Endothelial cell of hepatic sinusoid (primary cell): Measurements from ENCODE around the gene TANGO2.
"Not testable (repeated sequence)": the region's sequence is repeated elsewhere in the genome, so short reads cannot be mapped to it uniquely, and the experiment has no call there.

Source experiments
- in situ Hi-C: cut with HindIII; loops from 2 replicates; pipeline ENCODE4 v1.10.0; 2017; ENCODE audit warnings: low sequenced_read_pairs

The TANGO2 gene

DNA sequence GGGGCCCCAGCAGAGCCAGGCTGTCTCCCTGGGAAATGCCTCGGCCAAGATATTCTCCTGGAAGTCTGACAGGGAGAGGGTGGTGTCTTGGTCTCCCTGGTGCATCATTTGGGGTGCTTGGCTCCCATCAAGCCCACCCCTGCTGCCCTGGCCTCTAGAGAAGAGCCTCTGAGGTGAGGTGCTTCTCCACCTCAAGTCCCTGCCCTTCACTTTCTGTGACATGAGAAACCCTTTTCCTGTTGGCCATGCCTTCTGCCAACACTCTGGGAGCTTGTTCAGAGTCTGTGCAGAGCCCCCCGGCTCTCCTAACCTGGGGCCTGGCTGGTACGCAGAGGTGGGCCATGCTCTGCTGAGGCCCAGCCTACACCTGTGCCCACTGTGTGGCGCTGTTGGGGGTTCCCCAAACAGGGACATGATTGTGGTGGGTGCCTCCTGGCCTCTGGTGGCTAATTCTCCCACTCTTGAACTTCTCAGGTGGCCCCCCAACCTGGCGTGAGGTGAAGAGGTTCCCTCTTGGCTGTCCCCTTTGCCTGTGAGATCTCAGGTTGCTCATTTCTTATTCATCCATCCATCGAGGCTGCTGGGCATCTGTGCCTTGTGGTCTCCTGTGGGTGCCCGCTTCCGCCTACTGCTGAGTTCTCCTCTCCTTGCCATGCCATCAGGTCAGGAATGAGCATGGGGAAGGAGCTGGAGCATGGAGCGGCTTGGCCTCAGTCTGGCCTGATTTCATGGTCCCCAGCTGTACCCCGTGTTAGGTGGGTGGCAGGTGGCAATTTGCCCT is 40.0 kb downstream of the TANGO2 start:
- in situ Hi-C loops = no loop called here

DNA sequence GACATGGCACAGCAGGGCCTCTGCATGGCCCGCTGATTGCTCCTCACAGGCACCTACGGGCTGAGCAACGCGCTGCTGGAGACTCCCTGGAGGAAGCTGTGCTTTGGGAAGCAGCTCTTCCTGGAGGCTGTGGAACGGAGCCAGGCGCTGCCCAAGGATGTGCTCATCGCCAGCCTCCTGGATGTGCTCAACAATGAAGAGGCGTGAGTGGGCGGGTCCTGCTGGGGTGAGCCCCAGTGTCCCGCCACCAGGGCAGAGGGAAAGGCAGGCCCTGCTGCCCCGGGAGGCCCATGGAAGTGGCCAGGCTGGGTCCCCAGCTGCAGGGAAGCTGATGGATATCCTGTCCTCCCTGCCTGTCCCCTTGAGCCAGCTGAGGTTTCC is 40.6 kb downstream of the TANGO2 start:
- in situ Hi-C loops = no loop called here

DNA sequence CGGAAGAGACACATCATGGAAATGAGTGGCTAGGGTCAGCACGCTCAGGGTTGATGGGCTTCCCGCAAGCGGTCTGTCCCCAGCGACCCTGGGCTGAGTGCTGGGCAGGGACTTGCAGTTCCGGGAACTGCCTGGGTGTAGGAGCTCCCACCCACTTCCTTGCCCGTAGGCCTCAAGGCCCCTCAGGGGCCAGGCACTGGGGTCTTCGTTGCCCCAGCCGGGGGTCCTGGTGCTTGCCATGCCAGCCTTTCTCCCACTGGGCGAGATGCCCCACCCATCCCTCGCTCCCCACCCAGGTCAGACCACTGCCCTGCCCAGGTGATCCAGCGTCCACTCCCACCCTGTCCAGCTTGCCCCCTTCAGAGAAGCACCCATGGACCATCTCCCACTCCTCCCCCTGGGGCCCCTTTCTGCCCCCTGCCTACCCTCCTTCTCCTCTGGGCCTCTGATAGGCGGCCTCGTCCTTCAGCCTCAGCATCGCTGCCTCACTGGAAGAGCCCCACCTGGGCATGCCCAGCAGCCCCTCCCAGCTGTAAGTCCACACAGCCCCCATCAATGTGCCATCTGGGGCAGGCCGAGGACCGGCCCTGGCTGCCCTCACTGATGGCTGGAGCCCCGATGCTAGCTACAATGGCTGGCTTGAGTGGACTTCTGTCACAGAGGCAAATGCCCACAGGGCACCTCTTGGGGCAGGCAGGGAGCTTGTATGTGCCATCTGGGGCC is 41.3 kb downstream of the TANGO2 start:
- in situ Hi-C loops = no loop called here

DNA sequence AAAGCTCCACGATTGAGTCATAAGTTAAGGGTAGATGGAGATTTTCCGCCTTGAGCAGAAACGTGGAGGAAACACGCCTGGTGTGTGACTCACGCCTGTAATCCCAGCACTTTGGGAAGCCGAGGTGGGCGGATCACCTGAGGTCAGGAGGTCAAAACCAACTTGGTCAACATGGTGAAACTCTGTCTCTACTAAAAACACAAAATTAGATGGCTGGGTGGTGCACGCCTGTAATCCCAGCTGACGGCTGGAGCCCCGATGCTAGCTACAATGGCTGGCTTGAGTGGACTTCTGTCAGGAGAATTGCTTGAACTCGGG is 41.8 kb downstream of the TANGO2 start:
- in situ Hi-C loops = no loop called here

DNA sequence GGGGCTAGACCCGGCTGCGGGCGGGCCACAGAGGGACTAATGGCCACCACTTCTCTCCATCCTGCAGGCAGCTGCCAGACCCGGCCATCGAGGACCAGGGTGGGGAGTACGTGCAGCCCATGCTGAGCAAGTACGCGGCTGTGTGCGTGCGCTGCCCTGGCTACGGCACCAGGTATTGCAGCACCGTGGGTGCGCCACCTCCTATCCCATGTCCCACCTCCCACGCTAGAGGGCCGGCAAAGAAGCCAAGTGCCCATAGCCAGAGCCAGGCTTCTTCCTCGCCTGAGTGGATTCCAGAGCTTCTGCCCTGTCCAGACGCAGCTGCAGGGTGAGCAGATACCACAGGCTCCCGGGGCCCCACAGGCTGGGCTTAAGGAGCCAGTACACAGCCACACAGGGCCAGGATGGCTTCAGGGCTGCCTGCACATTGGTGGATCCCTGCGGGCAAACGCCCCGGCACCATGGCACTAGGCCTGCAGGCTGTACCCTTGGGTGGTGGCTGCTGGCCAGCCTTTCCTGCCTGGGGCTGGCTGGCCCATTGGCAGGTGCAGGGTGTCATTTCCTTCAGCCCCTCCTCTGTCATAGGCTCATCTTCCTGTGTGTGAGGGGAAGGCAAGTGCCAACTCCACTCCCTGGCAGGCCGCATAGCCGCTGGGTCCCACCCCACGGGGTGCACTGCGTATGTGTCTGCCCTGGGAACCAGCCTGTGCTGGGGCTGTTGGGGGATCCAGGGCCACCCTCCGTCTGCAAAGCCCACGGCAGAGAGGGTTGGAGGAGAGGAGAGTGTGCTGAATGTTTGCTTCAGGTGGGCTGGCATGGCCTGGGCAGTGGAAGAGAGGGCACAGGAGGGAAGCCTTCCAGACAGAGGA is 42.6 kb downstream of the TANGO2 start:
- in situ Hi-C loops = no loop called here

DNA sequence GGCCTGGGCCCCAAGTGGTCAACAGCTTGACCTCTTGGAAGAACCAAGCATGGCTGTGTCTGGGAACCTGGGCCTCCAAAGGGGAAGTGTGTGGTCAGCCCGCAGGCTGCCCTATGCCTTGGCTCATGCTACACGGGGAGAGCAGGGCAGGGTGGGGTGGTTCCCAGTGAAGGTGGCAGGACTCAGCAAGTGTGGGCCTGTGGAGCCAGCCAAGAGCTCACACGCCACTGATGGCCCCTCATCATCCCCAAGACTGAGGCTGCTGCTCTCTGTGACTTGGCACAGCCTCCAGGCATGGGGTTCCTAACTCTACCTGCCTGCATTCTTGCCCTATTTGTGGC is 43.2 kb downstream of the TANGO2 start:
- in situ Hi-C loops = no loop called here

DNA sequence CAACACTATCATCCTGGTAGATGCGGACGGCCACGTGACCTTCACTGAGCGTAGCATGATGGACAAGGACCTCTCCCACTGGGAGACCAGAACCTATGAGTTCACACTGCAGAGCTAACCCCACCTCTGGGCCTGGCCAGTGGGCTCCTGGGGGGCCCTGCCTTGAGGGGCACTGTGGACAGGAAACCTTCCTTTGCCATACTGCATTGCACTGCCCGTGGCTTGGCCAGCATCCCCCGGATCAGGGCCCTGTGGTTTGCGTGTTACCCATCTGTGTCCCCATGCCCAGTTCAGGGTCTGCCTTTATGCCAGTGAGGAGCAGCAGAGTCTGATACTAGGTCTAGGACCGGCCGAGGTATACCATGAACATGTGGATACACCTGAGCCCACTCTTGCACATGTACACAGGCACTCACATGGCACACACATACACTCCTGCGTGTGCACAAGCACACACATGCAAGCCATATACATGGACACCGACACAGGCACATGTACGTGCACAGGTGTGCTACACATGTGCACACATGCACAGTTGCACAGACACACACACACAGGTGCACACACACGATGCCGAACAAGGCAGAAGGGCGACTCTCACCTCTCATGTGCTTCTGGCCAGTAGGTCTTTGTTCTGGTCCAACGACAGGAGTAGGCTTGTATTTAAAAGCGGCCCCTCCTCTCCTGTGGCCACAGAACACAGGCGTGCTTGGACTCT is 43.8 kb downstream of the TANGO2 start:
- in situ Hi-C loops = no loop called here

DNA sequence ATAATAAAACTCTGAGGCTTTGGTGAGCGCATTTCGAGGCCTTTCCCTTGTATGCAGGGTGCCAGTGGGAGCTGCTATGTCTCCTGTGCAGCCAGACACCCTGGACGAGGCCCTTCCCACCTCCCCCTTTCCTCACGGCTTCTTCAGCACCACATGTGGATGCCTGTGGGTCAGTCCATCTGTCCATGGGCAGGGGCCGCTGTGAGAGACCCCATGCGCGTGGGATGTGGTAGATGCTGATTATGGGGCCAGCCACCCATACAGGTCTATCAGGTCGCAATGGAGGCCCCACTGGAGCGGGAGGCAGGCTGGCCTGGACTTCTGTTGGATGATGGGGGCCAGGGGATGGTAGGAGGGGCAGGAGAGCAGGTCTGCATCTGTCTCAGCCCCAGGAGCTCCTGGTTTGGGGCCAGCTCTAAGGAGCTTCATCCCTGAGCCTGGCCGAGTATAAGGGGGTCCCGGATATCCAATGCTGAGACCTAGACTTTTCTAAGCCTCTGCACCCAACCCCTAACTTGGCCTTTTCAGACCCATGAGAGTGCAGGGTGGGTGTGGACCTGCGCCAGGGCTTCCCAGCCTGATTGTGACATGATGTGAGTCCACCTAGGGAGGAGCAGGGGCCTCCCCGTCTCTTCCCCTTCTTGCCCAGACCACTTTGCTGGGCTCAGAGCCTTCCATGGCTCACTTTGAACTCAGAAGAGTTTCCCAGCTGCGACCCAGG is 45.1 kb downstream of the TANGO2 start:
- in situ Hi-C loops = no loop called here

DNA sequence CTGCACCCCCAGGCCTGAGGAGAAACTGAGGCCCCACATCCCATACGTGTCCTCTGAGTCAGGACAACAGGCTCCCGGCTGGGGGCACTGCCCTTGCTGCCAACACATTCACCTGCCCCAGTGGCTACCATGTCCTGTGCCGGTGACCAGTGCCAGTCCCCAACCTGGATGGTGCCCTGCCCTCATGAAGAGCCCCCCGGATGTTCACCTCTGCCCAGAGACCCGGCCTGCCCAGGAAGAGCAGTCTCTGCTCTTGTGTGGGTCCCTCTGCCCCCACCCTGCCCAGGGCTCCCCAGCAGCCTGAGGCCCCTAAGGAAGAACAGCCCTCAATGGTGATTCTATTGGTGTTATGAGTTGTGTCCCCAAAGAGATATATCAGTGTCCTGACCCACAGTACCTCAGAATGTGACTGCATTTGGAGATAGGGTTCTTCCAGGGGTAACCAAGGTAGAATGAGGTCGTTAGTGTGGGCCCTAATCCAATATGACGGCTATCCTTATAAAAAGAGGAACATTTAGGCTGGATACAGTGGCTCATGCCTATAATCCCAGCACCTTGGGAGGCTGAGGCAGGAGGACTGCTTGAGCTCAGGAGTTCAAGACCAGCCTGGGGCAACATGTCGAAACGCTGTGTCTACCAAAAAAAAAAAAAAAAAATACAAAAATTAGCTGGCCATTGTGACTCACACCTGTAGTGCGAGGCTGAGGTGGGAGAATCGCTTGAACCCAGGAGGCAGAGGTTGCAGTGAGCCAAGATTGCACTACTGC is 45.9 kb downstream of the TANGO2 start:
- in situ Hi-C loops = no loop called here

DNA sequence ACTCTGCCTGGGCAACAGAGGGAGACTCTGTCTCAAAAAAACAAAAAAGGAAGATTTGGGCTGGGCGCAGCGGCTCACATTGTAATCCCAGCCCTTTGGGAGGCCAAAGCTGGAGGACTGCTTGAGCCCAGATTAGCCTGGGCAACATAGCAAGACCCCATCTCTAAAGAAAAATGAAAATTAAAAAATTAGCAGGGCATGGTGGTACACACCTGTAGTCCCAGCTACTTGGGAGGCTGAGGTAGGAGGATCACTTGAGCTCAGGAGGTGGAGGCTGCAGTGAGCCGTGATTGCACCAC is 46.4 kb downstream of the TANGO2 start:
- in situ Hi-C loops = not testable (repeated sequence)

DNA sequence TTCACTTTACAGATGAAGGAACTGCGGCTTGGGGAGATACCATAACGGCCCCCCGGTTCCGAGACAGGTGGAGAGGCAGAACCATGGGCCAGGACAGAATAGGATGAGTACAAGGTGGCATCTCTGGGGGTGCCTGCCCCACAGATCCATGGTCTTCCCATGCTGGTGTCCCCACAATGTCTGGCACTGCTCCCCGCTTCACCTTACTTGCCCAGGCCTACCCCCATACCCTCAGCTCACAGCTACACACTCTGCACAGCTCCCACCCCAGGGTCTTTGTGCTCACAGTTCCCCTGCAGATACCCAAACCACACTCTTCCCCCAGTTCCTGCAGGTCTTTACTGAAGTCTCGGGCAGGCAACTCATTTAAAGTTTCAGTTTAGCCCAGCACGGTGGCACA is 47.7 kb downstream of the TANGO2 start:
- in situ Hi-C loops = no loop called here

DNA sequence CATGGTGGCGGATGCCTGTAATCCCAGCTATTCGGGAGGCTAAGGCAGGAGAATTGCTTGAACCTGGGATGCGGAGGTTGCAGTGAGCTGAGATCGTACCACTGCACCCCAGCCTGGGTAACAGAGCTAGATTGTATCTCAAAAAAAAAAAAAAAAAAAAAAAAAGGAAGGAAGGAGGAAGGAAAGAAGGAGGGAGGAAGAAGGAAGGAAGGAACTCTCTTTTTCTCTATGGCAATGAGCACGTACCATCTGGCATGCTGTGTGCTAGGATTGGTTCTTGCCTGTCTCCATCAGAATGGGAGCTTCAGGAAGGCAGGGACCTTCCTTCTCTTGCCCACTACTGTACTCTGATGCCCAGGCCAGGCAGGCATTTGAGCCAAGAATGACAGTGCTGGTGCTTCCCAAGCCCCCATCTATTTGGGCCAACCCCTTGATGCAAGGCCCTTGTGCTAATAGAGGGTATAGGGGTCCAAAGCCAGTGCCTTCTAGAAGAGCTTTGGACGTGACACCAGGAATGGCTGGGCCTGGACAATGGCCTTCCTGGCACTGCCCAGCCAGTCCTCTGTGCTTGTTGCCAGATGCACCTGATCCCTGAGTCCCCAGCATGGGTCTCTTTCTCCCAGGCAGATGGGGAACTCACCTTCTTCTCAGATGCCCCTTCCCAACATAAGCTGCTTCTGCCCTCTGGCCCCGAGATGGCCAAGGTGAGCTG is 48.6 kb downstream of the TANGO2 start:
- in situ Hi-C loops = no loop called here

DNA sequence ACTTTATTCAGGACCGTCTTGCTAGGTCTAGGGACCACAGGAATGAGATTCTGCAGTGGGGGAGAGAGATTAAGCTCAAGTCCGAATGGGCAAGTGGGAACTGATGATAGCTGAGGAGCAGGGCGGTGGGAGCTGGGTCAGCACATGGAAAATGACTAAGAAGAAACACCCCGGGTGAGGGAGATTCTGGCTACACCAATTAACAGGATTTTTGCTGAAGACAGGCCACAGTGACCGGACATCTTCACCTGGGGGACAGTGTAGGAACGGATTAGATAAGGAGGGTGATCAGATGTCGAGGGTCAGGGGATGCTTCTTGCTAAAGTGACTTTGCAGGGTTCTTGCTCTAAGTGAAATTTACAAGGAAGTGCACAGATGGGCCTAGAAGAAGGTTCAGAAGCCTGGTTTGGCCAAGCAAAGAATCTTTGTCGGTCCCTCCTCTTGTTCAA is 50.6 kb downstream of the TANGO2 start:
- in situ Hi-C loops = no loop called here

DNA sequence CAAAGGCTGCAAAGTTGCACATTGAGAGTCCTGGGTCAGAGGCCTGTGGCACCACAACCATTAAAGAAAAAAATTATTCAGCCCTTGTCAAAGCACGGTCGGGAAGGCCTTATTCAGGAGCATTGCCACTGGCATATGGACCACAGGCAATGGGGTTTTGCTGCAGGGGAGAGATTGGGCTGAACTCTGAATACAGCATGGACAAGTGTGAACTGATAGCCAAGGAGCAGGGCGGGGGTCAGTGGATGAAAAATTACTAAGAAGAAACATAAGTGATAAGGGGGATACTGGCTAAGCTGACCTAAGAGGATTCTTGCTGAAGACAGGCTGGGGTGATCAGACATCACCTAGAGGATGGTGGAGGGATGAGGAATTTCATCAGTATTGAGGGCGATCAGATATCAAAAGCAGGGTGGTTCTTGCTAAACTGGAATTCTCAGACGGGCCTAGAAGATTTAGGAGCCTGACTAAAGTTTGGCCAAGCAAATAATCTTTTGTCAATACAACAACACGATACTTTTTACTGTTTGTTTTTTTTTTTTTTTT is 55.8 kb downstream of the TANGO2 start:
- in situ Hi-C loops = no loop called here

DNA sequence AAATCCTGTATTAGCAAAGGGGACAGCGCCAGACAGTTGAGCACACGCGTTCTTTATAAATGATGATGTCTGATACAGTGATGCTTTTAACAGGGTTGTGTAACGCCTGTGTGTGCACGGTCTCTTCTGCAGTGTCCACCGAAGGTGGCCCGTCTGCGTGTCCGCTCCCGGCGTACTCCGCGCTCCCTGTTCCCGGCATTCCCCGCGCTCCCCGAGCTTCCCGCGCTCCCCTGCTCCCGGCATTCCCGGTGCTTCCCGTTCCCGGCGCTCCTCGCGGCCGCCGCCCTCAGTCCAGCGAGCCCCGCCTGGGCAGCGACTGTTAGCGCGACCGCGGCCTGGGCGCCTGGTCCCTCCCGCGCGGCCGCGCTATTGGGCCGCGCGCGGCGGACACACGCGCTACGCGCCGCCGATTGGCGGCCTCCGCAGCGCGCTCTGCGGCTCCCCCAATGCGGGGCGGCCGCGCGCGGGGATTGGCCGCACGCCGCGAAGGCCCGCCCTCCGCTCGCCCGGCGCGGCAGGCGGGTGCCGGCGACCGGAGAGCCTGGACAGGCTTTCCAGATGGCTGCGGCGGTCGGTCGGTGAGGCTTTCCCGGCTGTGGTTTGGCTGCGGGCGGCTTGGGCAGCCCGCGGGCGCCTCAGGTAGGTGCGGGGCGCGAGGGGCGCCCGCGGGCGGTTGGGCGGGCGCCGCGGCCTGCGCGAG is 59.0 kb downstream of the TANGO2 start, which contains the start of gene DGCR8:
Gene DGCR8, plus strand, starts transcription at position 497 of the 700 bp plus-strand sequence. CDS start 5,723 bp downstream, outside the sequence.
- in situ Hi-C loops = no loop called here

DNA sequence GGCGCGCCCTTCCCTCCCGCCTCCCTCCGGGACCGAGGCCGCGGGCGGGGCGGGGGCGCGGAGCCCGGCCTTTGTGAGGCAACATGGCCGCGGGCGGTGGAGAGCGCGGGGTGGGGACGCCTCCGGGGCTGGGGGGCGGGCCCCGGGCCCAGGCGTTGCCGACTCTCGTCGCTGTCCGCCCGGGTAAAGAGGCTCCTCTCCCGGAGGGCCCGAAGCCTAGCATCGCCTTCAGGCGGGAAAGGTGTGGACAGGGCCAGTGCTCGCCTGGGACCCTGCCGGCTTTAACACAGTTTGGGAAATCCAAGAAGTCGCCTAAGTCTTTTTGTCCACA is 59.5 kb downstream of the TANGO2 start:
- in situ Hi-C loops = no loop called here

DNA sequence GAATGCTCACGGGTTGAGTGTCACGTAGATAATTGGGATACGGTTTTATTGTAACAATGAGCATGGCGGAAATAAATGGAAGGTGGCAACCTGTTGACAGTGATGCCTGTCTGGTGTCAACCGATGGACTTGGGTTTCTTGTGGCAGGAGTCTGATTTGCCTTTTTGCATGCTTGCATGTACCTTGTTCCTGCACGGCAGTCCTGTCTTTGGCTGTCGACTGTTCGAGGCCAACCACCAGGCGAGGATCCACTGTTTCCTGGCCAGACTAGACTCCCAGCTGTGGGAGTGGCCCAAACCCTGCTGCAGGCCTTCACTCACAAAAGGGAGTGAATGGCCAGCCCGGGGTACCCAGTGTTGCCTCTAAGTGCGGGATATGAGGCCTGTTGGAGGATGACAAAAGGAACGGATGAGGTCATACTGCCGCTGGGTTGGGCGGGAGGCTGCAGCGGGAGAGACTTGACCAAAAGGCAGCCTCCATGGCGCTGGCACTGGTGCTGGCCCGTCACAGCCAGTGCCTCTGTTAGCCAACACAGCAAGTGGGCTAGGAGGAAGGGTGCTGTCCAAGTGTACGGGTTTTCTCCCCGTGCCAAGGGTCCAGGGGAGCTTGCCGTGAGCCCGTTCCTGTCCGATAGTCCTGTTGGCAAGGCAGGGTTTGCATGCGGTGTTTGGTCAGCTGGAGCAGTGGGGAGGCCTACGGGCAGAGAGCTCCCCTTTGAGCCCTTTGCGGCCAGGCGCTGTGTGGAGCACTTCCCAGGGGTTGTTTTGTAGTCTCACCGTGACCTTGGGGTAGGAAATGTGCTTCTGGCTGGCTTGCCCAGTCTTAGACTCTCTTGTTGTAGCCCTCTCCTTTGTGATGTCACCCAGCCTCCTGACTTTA is 60.1 kb downstream of the TANGO2 start:
- in situ Hi-C loops = no loop called here
